Ureter (tissue), 1 donor: ENCODE data around the gene PTGES3. TPM values are rescaled to one million over a fixed set of nuclear protein-coding genes. Genes with fewer than 3 reads are reported as not detected.
"Not testable (repeated sequence)": the region's sequence is repeated elsewhere in the genome, so short reads cannot be mapped to it uniquely, and the experiment has no call there.

Experiments
- DNase-seq: peaks from one replicate; pipeline ENCODE4 v3.0.0-alpha.2; 2020; ENCODE audit warnings: low spot score
- total RNA-seq: library from RNA; stranded (reverse); gene quantifications from one replicate; pipeline ENCODE4 v1.2.4, GENCODE V29; 2023
- donor health status: DM: yes; HTN: yes; CAD: no.

The PTGES3 gene
- total RNA-seq, 1 donor from 2014 or later: 212 TPM

- DNase-seq: no peak
Observed at GRCh38 chr12:56709759-56710376, 21.8 kb upstream of the PTGES3 start.

GRCh38 chr12:56704522-56704921 lies 16.4 kb upstream of the PTGES3 start:
- DNase-seq: not testable (repeated sequence)

- DNase-seq: no peak
Observed at GRCh38 chr12:56699020-56699661, 11.1 kb upstream of the PTGES3 start.

- DNase-seq: no peak
Observed at GRCh38 chr12:56695327-56696101, 7.4 kb upstream of the PTGES3 start.

- DNase-seq: no peak
Observed at GRCh38 chr12:56694161-56694560, 6.1 kb upstream of the PTGES3 start.

- DNase-seq: no peak
Observed at GRCh38 chr12:56688846-56689109, 694 bp upstream of the PTGES3 start.

- peak; percentile 60 for DNase-seq
Observed at GRCh38 chr12:56687223-56688128, 608 bp downstream of the PTGES3 start.

- no peak for DNase-seq
Observed at GRCh38 chr12:56684745-56685359, 3.2 kb downstream of the PTGES3 start.

- no peak for DNase-seq
Observed at GRCh38 chr12:56682323-56682722, 5.8 kb downstream of the PTGES3 start.

- DNase-seq: no peak
Observed at GRCh38 chr12:56679883-56680575, 8.1 kb downstream of the PTGES3 start.

GRCh38 chr12:56678852-56679251 lies 9.2 kb downstream of the PTGES3 start:
- DNase-seq: no peak

- no peak for DNase-seq
Observed at GRCh38 chr12:56677680-56678079, 10.4 kb downstream of the PTGES3 start.

GRCh38 chr12:56676851-56677580 lies 11.1 kb downstream of the PTGES3 start:
- DNase-seq: no peak

- DNase-seq: no peak
Observed at GRCh38 chr12:56671608-56672007, 16.5 kb downstream of the PTGES3 start.

- peak; percentile 6 for DNase-seq
Observed at GRCh38 chr12:56670836-56671235, 17.2 kb downstream of the PTGES3 start.

GRCh38 chr12:56668197-56668457 lies 20.0 kb downstream of the PTGES3 start:
- no peak for DNase-seq

- no peak for DNase-seq
Observed at GRCh38 chr12:56661979-56662638, 26.0 kb downstream of the PTGES3 start.

GRCh38 chr12:56661560-56661959 lies 26.5 kb downstream of the PTGES3 start:
- no peak for DNase-seq

- DNase-seq: no peak
Observed at GRCh38 chr12:56658921-56659320, 29.2 kb downstream of the PTGES3 start.
